ENCODE measurements around the gene RAB5IF. TPM values are rescaled to one million over a fixed set of nuclear protein-coding genes. Genes with fewer than 3 reads are reported as not detected.

The RAB5IF gene
- total and polyA plus RNA-seq, 10 donors, result 67.8 to 131 (median 96.4) TPM

- TF ChIP-seq CTCF (IDR thresholded peaks at IDR 0.05 in 8 of 11, conservative IDR thresholded peaks at IDR 0.05 in 3 of 11) (no peak), POLR2AphosphoS5 (IDR thresholded peaks at IDR 0.05) (no peak), POLR2A (IDR thresholded peaks at IDR 0.05) (no peak)
- intact Hi-C loops (cut with DNase I; ENCODE audit: low total_unique reads), result no loop called here
- H3K27ac ChIP-seq, result no peak overlapping the region
- WGBS, 5 donors, result 87 to 95% (median 92%) methylated on average over 9 of the region's 9 CpGs
- H3K27me3 ChIP-seq (replicated peaks in 1 of 7), result no peaks in the 10 kb centered on the region
- no peaks in the 10 kb centered on the region for H3K9me3 ChIP-seq
- no peak for DNase-seq
- no peak overlapping the region for H3K4me3 ChIP-seq
- peaks cover 0 to 5% (median 0%) of the 10 kb centered on the region in 6 donors for H3K4me1 ChIP-seq
- H3K36me3 ChIP-seq, result peaks cover 0 to 73% (median 32%) of the 10 kb centered on the region in 6 donors
Observed at GRCh38 chr20:36653456-36653855, 47.9 kb downstream of the RAB5IF start.

DNA sequence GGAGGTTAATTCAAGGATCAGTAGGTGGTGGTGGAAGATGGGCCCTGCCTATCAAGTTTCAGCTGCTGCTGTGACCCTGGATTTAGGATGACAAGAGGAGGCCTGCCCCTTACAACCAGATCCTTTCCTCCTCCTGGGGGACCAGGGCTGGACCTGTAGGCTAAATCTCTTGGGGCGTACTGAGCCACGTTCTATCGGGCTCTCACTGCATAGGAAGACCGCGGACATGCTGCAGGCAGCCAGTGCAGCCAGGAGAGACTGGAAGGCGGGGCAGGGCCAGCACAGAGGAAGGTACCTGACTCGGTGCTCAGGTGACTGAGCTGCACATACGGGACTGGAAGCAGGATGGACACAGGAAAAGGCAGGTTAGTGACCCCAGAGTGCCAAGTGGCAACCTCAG, 48.9 kb downstream of the RAB5IF start:
- 91 to 95% (median 92%) methylated on average over 8 of the region's 8 CpGs for WGBS, 5 donors
- no peak overlapping the region for H3K27ac ChIP-seq
- no peaks in the 10 kb centered on the region for H3K27me3 ChIP-seq (replicated peaks in 1 of 7)
- DNase-seq, result no peak
- intact Hi-C loops (cut with DNase I; ENCODE audit: low total_unique reads), result no loop called here
- no peaks in the 10 kb centered on the region for H3K9me3 ChIP-seq
- no peak for TF ChIP-seq CTCF (IDR thresholded peaks at IDR 0.05 in 8 of 11, conservative IDR thresholded peaks at IDR 0.05 in 3 of 11)
- no peak for TF ChIP-seq POLR2A (IDR thresholded peaks at IDR 0.05)
- TF ChIP-seq POLR2AphosphoS5 (IDR thresholded peaks at IDR 0.05), result no peak
- H3K4me3 ChIP-seq, result no peak overlapping the region
- H3K36me3 ChIP-seq, result peaks cover 0 to 80% (median 35%) of the 10 kb centered on the region in 6 donors
- peaks cover 0 to 7% (median 0%) of the 10 kb centered on the region in 6 donors for H3K4me1 ChIP-seq

DNA sequence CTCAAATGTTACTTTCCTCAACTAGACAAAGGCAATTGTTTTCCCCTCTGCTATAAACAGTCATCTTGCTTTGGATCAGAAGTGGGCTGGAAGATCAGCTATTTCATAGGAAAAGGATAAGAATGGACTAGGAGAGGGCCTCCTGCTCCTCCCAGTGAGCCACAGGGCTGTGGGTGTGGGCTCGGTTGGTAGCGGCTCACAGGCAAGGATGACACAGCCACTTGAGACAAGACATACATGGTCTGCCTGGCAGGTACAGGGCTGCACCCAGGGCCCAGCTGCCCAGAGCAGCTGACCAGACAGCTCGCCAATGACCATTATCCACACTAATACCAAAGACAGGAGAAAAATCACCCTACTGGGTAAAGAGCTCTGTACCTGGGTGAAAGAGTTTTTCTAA, 49.4 kb downstream of the RAB5IF start:
- H3K27me3 ChIP-seq (replicated peaks in 1 of 7), result no peaks in the 10 kb centered on the region
- 88 to 100% (median 95%) methylated on average over 3 of the region's 3 CpGs for WGBS, 5 donors
- no peak overlapping the region for H3K27ac ChIP-seq
- TF ChIP-seq POLR2A (IDR thresholded peaks at IDR 0.05) (no peak), POLR2AphosphoS5 (IDR thresholded peaks at IDR 0.05) (no peak), CTCF (IDR thresholded peaks at IDR 0.05 in 8 of 11, conservative IDR thresholded peaks at IDR 0.05 in 3 of 11) (no peak)
- H3K36me3 ChIP-seq, result peaks cover 0 to 85% (median 35%) of the 10 kb centered on the region in 6 donors
- intact Hi-C loops (cut with DNase I; ENCODE audit: low total_unique reads), result no loop called here
- H3K9me3 ChIP-seq, result no peaks in the 10 kb centered on the region
- peaks cover 0 to 7% (median 0%) of the 10 kb centered on the region in 6 donors for H3K4me1 ChIP-seq
- no peak for DNase-seq
- no peak overlapping the region for H3K4me3 ChIP-seq

DNA sequence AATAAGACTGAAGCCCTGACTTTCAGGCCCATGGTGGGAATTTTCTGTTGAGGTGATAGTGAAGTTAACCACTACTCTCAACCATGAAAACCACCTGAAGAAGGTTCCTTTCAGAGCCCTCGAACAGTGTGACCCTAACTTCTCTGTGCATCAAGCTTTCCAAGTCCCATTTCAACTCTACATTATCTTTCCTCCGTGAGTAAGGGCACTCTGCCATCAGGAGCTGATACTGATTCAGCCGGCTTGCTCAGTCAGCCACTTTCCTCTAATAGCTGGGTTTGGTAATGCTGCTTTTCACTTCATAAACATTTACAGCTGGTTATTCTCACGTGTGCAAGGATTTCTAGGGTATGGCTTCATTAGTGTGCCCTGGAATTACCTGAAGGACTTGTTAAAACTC, 51.2 kb downstream of the RAB5IF start:
- no peak overlapping the region for H3K4me3 ChIP-seq
- TF ChIP-seq POLR2A (IDR thresholded peaks at IDR 0.05) (no peak), CTCF (IDR thresholded peaks at IDR 0.05 in 8 of 11, conservative IDR thresholded peaks at IDR 0.05 in 3 of 11) (no peak), POLR2AphosphoS5 (IDR thresholded peaks at IDR 0.05) (no peak)
- peaks cover 0 to 7% (median 0%) of the 10 kb centered on the region in 6 donors for H3K4me1 ChIP-seq
- no peak overlapping the region for H3K27ac ChIP-seq
- intact Hi-C loops (cut with DNase I; ENCODE audit: low total_unique reads), result no loop called here
- DNase-seq, result no peak
- no peaks in the 10 kb centered on the region for H3K9me3 ChIP-seq
- H3K36me3 ChIP-seq, result peaks cover 0 to 92% (median 32%) of the 10 kb centered on the region in 6 donors
- no peaks in the 10 kb centered on the region for H3K27me3 ChIP-seq (replicated peaks in 1 of 7)
- 87 to 94% (median 92%) methylated on average over 4 of the region's 4 CpGs for WGBS, 5 donors

Data from spleen (tissue), 11 donors.